Right atrium auricular region (tissue), 2 donors: ENCODE measurements around the gene LRMDA. TPM values are rescaled to one million over a fixed set of nuclear protein-coding genes. Genes with fewer than 3 reads are reported as not detected.

Experiments
- DNase-seq: peaks from one replicate; pipeline ENCODE4 v3.0.0-alpha.2; 2019; ENCODE audit warnings: low spot score
- H3K27ac ChIP-seq, 2 donors: fragments of 200-600 bp; sonication (generic); 1 replicate in 1 of 2; 2 replicates in 1 of 2; pipeline ENCODE4 v1.5.1; 2016 to 2019
- H3K27me3 ChIP-seq, 2 donors: fragments of 200-600 bp; sonication (generic); one replicate each; pipeline versions ENCODE4 v1.5.1 to v1.6.0; 2017 to 2019
- H3K36me3 ChIP-seq: fragments of 200-600 bp; sonication (generic); one replicate; pipeline ENCODE4 v1.5.1; 2016
- H3K4me1 ChIP-seq, 2 donors: fragments of 200-600 bp; sonication (generic); one replicate each; pipeline versions ENCODE4 v1.5.1 to v1.6.0; 2017 to 2019
- H3K4me3 ChIP-seq, 2 donors: fragments of 200-600 bp; sonication (generic); 1 replicate in 1 of 2; 2 replicates in 1 of 2; pipeline ENCODE4 v1.5.1; 2017 to 2019; ENCODE audit warnings: mild to moderate bottlenecking in 1 of 2, moderate library complexity in 1 of 2
- H3K9me3 ChIP-seq, 2 donors: fragments of 200-600 bp; sonication (generic); one replicate each; pipeline ENCODE4 v1.5.1; 2019
- total RNA-seq, 2 donors: library from RNA; depleted of rRNA; stranded (reverse); fragments of >200 nt; gene quantifications; one replicate each; pipeline ENCODE4 v1.1.0, GENCODE V29; 2016
- TF ChIP-seq, protein P1 (sequence below), 2 donors: fragments of 200-600 bp; sonication (generic); IDR thresholded peaks; one replicate each; pipeline ENCODE4 v1.5.1; 2019; ENCODE audit warnings: antibody characterized with exemption in 2 of 2

The LRMDA gene
- total RNA-seq, 2 donors from 2014 or later = 6.1 to 19.1 TPM

- peaks cover 0 to 56% of the 10 kb centered on the region in 2 donors for H3K4me1 ChIP-seq
- DNase-seq = no peak
- no peaks in the 10 kb centered on the region for H3K36me3 ChIP-seq
- H3K9me3 ChIP-seq = no peaks in the 10 kb centered on the region
- H3K4me3 ChIP-seq = no peak overlapping the region
- H3K27me3 ChIP-seq = no peaks in the 10 kb centered on the region
- H3K27ac ChIP-seq = no peak overlapping the region
- TF ChIP-seq, protein P1, sequence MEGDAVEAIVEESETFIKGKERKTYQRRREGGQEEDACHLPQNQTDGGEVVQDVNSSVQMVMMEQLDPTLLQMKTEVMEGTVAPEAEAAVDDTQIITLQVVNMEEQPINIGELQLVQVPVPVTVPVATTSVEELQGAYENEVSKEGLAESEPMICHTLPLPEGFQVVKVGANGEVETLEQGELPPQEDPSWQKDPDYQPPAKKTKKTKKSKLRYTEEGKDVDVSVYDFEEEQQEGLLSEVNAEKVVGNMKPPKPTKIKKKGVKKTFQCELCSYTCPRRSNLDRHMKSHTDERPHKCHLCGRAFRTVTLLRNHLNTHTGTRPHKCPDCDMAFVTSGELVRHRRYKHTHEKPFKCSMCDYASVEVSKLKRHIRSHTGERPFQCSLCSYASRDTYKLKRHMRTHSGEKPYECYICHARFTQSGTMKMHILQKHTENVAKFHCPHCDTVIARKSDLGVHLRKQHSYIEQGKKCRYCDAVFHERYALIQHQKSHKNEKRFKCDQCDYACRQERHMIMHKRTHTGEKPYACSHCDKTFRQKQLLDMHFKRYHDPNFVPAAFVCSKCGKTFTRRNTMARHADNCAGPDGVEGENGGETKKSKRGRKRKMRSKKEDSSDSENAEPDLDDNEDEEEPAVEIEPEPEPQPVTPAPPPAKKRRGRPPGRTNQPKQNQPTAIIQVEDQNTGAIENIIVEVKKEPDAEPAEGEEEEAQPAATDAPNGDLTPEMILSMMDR (IDR thresholded peaks at IDR 0.05) = no peak
Observed at GRCh38 chr10:76309070-76309469, 877.6 kb downstream of the LRMDA start.

- TF ChIP-seq, protein P1 (IDR thresholded peaks at IDR 0.05) = no peak
- Histone ChIP-seq H3K4me1 (peaks cover 0 to 52% of the 10 kb centered on the region in 2 donors), H3K36me3 (no peaks in the 10 kb centered on the region), H3K4me3 (no peak overlapping the region), H3K27me3 (no peaks in the 10 kb centered on the region), H3K9me3 (no peaks in the 10 kb centered on the region), H3K27ac (peak overlapping the region in 1 of 2 donors; percentile 49)
- DNase-seq = no peak
Observed at GRCh38 chr10:76309741-76310587, 878.5 kb downstream of the LRMDA start.

DNA sequence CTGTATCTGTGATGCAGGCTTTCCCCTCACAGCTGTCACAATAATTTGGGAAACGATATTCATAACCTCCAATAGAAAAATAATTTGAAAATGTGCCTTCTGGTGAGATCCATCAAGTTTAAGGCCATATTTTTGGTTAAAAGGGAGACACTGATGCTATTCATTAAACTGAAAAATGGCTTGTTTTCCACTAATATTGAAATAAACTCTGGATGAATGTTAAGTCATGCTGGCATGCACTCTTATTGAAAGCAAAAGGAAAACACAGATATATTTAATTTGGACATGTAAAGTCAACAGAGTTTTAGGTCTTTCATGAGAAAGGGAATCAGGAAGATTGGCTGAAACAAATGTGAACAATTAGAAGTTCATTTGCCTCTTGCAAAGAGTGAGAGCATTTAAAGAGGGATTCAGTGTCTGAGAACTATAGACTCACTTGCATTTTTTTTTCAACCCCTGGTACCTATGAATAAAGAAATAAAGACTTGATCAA lies 879.2 kb downstream of the LRMDA start:
- H3K4me1 ChIP-seq = peaks cover 0 to 52% of the 10 kb centered on the region in 2 donors

GRCh38 chr10:76311752-76312636 lies 880.6 kb downstream of the LRMDA start:
- Histone ChIP-seq H3K36me3 (no peaks in the 10 kb centered on the region), H3K4me3 (no peak overlapping the region), H3K27me3 (no peaks in the 10 kb centered on the region), H3K4me1 (peaks cover 0 to 42% of the 10 kb centered on the region in 2 donors), H3K27ac (peak overlapping the region; percentile 59 to 66), H3K9me3 (no peaks in the 10 kb centered on the region)
- TF ChIP-seq, protein P1 (IDR thresholded peaks at IDR 0.05) = peak in 1 of 2 donors; percentile 54
- no peak for DNase-seq

More for the DNA sequence above, 879.2 kb downstream of the LRMDA start:
- H3K27me3 ChIP-seq = no peaks in the 10 kb centered on the region
- H3K4me3 ChIP-seq = no peak overlapping the region
- DNase-seq = no peak
- H3K36me3 ChIP-seq = no peaks in the 10 kb centered on the region
- no peaks in the 10 kb centered on the region for H3K9me3 ChIP-seq
- TF ChIP-seq, protein P1 (IDR thresholded peaks at IDR 0.05) = no peak
- peak overlapping the region in 1 of 2 donors; percentile 49 for H3K27ac ChIP-seq

DNA sequence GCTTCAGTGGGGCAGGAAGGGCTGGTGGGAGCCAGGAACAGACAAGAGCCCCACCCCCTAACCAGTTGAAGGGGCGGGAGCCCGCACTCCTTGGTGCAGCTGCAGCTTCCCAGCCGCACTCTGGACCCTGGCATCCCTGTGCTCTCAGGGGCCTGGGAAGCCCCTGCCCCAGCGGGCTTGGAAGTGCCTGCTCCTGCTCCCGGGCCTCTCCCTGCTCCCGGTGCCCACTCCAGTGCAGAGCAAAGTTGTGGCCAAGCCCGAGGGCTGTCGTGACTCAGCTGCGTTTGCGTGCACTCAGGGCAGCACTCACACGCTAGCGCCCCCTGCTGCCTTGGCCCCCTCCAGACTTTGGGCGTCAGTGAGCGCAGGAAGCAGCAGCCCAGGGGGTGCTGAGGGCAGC lies 883.8 kb downstream of the LRMDA start:
- H3K36me3 ChIP-seq = no peaks in the 10 kb centered on the region
- peaks cover 0 to 37% of the 10 kb centered on the region in 2 donors for H3K4me1 ChIP-seq
- DNase-seq = no peak
- no peak overlapping the region for H3K4me3 ChIP-seq
- no peaks in the 10 kb centered on the region for H3K9me3 ChIP-seq
- no peaks in the 10 kb centered on the region for H3K27me3 ChIP-seq
- TF ChIP-seq, protein P1 (IDR thresholded peaks at IDR 0.05) = no peak
- H3K27ac ChIP-seq = no peak overlapping the region
